Measurements from ENCODE around the gene CC2D2A.

Gene CC2D2A

DNA sequence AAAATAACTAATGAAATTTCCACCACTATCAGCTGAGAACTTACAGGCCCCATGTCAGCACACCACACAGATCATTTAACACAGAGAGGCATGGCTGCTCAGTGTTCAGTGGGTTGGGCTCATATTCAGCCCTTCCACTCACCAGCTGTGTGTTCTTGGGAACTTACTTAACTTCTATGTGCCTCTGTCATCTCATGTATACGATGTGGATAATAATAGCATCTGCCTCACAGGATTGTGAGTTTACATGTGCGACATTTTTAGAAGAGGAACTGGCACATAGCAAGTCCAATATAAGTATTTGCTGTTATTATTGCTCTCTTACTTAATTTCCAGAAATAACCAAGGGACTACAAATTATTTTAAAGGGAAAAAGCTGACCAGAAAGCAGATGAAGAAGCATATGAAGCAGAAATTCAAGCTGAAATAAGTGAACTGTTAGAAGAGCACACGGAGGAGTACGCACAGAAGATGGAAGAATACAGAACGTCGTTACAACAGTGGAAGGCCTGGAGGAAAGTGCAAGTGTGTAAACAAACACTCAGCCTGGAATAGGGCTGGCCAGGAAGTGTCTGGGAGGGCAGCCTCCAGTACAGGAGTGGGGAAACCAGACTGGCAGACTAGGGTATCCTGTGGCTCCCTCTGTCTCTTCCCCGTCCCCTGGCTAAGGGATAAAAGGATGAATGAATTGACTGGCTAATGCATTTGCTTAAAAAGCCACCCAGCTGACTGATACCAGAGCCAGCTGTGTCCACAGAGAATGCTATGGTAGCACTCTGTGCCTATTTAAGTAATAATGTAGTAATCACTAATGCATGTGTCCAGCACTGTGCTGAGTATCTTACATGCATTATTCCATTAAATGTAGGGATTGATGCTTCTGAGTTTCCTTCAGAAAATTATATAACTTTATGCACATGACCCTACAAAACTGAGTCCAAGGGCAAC lies 67.1 kb downstream of the CC2D2A start:
- Histone ChIP-seq H3K4me3 (ENCODE audit: low read length) (no peak overlapping the region), H3F3A (ENCODE audit: control insufficient read depth, insufficient read depth) (no peaks in the 10 kb centered on the region), H3K9me3 (ENCODE audit: control insufficient read depth, insufficient read depth, low read length) (no peaks in the 10 kb centered on the region), H3K36me3 (ENCODE audit: control insufficient read depth, low read length) (no peaks in the 10 kb centered on the region), H3K4me1 (ENCODE audit: control insufficient read depth, low read length) (no peaks in the 10 kb centered on the region), H3K27ac (ENCODE audit: low read depth, low read length) (no peak overlapping the region), H3K79me2 (ENCODE audit: control insufficient read depth, low read length) (no peaks in the 10 kb centered on the region), H3K4me2 (ENCODE audit: low read length) (no peak overlapping the region), H3K9me2 (replicated peaks; ENCODE audit: control insufficient read depth, low read length) (no peaks in the 10 kb centered on the region), H3K27me3 (ENCODE audit: control insufficient read depth, low read length) (no peaks in the 10 kb centered on the region), H4K20me1 (ENCODE audit: control insufficient read depth, insufficient read depth, low read depth, low read length) (no peaks in the 10 kb centered on the region)
- no peak for TF ChIP-seq EZH2phosphoT487 (IDR thresholded peaks at IDR 0.05; ENCODE audit: borderline replicate concordance, low read length)
- TF ChIP-seq, protein P1, sequence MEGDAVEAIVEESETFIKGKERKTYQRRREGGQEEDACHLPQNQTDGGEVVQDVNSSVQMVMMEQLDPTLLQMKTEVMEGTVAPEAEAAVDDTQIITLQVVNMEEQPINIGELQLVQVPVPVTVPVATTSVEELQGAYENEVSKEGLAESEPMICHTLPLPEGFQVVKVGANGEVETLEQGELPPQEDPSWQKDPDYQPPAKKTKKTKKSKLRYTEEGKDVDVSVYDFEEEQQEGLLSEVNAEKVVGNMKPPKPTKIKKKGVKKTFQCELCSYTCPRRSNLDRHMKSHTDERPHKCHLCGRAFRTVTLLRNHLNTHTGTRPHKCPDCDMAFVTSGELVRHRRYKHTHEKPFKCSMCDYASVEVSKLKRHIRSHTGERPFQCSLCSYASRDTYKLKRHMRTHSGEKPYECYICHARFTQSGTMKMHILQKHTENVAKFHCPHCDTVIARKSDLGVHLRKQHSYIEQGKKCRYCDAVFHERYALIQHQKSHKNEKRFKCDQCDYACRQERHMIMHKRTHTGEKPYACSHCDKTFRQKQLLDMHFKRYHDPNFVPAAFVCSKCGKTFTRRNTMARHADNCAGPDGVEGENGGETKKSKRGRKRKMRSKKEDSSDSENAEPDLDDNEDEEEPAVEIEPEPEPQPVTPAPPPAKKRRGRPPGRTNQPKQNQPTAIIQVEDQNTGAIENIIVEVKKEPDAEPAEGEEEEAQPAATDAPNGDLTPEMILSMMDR (IDR thresholded peaks at IDR 0.05; ENCODE audit: low read depth, low read length, poor library complexity, severe bottlenecking): no peak

DNA sequence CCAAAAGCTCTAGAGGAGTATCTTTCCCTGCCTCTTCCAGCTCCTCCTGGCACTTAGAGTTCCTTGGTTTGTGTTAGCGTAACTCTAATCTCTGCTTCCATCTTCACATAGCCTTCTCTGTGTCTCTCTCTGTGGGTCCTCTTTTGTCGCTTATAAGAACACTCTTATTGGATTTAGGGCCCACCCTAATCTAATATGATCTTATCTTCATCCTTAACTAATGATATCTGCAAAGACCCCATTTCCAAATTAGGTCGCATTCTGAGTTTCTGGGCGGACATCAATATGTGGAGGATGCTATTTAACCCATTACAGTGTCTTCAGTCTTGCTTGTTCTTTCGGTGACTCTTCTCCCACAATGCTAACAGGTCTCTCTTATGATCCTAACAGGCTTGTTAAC lies 72.3 kb downstream of the CC2D2A start:
- no peaks in the 10 kb centered on the region; the same call in 1 of the 2 replicates for H3K27me3 ChIP-seq (ENCODE audit: control insufficient read depth, low read length)
- no peaks in the 10 kb centered on the region for H3K36me3 ChIP-seq (ENCODE audit: control insufficient read depth, low read length)
- no peaks in the 10 kb centered on the region for H3K9me2 ChIP-seq (replicated peaks; ENCODE audit: control insufficient read depth, low read length)
- H3K4me2 ChIP-seq (ENCODE audit: low read length): no peak overlapping the region
- no peak overlapping the region for H3K27ac ChIP-seq (ENCODE audit: low read depth, low read length)
- TF ChIP-seq EZH2phosphoT487 (IDR thresholded peaks at IDR 0.05; ENCODE audit: borderline replicate concordance, low read length): no peak
- TF ChIP-seq, protein P1 (IDR thresholded peaks at IDR 0.05; ENCODE audit: low read depth, low read length, poor library complexity, severe bottlenecking): no peak
- no peak overlapping the region for H3K4me3 ChIP-seq (ENCODE audit: low read length)
- no peaks in the 10 kb centered on the region for H3K4me1 ChIP-seq (ENCODE audit: control insufficient read depth, low read length)
- no peaks in the 10 kb centered on the region for H3K79me2 ChIP-seq (ENCODE audit: control insufficient read depth, low read length)
- no peaks in the 10 kb centered on the region for H3K9me3 ChIP-seq (ENCODE audit: control insufficient read depth, insufficient read depth, low read length)
- no peaks in the 10 kb centered on the region for H3F3A ChIP-seq (ENCODE audit: control insufficient read depth, insufficient read depth)
- no peaks in the 10 kb centered on the region for H4K20me1 ChIP-seq (ENCODE audit: control insufficient read depth, insufficient read depth, low read depth, low read length)

DNA sequence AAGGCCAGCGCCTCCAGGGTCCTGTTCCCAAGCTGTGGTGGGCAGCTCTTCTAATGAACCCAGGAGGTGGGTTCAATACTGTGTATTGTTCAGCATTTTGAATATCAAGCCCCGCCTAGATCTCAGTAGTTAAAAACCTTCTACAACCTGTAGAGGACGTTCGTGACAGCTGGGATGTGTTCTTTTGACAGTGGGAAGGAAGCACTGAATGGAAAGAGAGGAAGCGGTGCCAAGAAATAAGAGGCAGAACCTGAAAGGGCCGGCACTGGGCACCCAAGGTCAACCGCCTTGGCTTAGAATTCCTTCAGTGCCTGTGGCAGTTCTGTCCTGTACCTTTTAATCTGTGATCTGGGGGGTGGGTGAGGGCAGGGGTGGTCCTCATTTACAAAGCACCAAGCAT lies 73.1 kb downstream of the CC2D2A start:
- Histone ChIP-seq H3K36me3 (ENCODE audit: control insufficient read depth, low read length) (no peaks in the 10 kb centered on the region), H3K9me2 (replicated peaks; ENCODE audit: control insufficient read depth, low read length) (no peaks in the 10 kb centered on the region), H3K4me2 (ENCODE audit: low read length) (no peak overlapping the region), H3K27ac (ENCODE audit: low read depth, low read length) (no peak overlapping the region), H3K4me1 (ENCODE audit: control insufficient read depth, low read length) (no peaks in the 10 kb centered on the region), H3K79me2 (ENCODE audit: control insufficient read depth, low read length) (no peaks in the 10 kb centered on the region), H3K27me3 (ENCODE audit: control insufficient read depth, low read length) (no peaks in the 10 kb centered on the region; the same call in 1 of the 2 replicates), H4K20me1 (ENCODE audit: control insufficient read depth, insufficient read depth, low read depth, low read length) (no peaks in the 10 kb centered on the region), H3K9me3 (ENCODE audit: control insufficient read depth, insufficient read depth, low read length) (no peaks in the 10 kb centered on the region), H3K4me3 (ENCODE audit: low read length) (no peak overlapping the region), H3F3A (ENCODE audit: control insufficient read depth, insufficient read depth) (no peaks in the 10 kb centered on the region)
- TF ChIP-seq, protein P1 (IDR thresholded peaks at IDR 0.05; ENCODE audit: low read depth, low read length, poor library complexity, severe bottlenecking): no peak
- TF ChIP-seq EZH2phosphoT487 (IDR thresholded peaks at IDR 0.05; ENCODE audit: borderline replicate concordance, low read length): no peak

Measured in DOHH2 (cell line).